HL-60/S4 treated with retinoic acid at 250 ng/mL for 4 days and 3 days (cell line): Measurements from ENCODE around the gene HSPA14.
"Not testable (repeated sequence)": the region's sequence is repeated elsewhere in the genome, so short reads cannot be mapped to it uniquely, and the experiment has no call there.

ENCODE experiments used
- in situ Hi-C: fragments of 300-500 bp; cut with MboI; formaldehyde crosslinking; loops from 2 replicates; pipeline ENCODE4 v1.7.0; 2022; ENCODE audit warnings: low sequenced_read_pairs

The HSPA14 gene

DNA sequence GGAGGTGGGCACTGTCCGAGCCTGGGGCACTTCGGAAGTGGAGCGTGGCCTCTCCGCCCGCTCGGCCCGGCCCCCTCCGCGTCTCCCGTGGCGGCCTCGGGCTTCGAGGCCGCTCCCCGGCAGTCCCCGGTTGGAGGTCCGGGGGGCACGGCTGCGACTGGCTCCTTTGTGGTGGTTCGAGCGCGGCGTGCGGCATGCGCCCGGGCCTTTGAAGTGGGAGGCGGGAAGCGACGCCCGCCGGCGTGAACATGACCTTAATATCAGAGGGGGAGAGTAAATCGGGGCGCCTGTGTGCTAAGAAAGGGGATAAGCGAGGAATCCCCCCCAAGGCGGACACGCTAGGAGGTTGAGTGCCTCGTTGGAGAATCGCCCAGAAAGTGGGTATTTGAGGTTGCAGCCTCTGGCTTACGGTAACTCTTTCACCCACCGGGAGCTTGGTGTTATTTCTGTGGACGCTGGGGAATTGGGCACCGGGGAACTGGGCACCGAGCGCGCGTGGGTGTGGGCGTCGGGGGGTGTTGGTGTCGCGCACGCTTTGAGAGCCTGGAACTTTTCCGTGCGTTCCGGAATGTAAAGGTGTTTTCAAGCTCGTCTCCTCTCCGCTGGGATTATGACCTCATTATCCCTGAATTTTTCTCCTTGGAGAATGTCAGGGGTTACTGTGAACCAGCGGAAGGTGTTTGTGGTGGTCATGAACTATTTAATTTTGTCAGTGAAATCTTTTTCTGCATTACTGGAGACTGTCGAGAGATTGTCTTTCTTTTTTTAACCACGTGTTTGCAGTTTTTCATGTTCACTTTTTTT is 41.2 kb downstream of the HSPA14 start:
- in situ Hi-C loops = no loop called here

DNA sequence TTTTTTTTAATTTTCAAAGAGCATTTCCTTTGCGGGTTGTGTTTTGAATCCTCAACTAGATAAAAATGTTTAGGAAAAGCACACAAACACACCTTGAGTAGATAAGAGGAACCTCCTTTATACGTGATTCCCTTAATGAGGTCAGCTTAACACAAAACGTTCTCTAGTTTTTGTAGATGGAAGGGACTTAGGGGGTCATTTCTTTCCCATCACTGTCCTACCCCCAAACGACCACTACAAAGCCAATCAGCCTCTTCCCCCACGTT is 41.8 kb downstream of the HSPA14 start:
- in situ Hi-C loops = no loop called here

DNA sequence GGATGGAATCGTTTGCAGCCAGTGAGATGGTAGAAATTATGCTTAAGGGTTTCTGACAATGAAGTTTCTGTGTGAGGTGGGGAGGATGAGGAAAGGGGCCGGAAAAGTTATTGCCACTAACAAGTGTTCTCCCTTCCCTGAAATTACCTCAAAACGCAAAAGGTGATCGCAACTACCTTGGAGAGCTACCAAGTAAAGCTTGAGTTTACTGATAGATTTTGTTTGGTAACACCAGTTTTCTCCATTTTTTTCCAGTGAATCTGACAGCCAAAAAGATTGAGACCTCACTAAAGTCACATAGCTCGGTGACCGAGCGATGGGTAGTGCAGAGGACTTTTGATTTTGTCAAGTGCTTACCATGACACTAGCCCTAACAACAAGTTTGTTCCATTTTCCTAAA is 42.1 kb downstream of the HSPA14 start:
- in situ Hi-C loops = no loop called here

DNA sequence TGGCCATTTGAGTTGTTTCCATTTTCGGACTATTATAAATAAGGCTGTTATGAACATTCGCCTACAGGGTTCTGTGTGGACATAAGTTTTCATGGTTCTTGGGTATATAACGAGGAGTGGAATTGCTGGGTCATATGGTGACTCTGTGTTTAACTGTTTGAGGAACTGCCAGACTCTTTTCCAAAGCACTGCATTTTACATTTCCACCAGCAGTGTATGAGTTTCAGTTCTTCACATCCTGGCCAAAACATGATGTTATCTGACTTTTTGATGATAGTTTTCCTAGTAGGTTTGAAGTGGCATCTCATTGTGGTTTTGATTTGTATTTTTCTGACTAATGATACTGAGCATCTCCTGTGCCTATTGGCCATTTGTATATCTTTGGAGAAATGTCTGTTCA is 46.0 kb downstream of the HSPA14 start:
- in situ Hi-C loops = no loop called here

DNA sequence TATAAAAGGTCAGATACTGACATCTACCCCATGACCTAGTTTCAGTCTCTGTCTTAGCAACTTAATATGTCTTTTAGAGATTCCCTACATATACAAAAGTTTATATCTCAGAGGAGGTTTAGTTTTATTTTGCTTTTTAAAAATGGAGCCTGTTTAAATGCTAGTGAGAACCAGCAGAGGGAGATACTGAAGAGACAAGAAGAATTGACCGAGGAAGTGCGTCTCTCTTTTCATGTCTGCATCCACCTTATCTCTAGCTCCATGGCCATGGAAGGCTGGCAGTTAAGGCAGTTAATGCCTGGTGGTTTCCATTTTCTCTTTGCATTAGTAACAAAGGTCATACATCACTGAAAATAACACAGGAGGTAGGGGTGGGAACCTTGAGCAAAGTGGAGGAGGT is 51.2 kb downstream of the HSPA14 start:
- in situ Hi-C loops = no loop called here

DNA sequence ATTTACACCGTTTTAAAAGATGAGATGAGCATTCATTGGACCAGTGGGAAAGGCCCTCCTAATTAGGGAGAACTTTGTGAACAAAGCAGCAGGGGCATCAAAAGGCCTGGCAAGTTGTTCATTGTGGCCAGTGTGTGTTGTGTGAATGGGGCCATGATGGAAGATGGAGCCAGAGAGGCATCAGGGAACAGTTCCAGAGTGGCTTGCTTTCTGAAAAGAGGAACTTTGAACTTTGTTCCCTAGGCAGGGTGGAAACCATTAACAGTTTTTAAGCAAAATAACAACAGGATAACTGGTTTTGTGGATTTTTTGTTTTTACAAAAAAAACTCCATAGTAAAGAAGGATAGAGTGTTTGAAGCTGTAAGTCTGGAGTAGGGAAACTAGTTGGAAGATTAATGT is 53.0 kb downstream of the HSPA14 start:
- in situ Hi-C loops = no loop called here

DNA sequence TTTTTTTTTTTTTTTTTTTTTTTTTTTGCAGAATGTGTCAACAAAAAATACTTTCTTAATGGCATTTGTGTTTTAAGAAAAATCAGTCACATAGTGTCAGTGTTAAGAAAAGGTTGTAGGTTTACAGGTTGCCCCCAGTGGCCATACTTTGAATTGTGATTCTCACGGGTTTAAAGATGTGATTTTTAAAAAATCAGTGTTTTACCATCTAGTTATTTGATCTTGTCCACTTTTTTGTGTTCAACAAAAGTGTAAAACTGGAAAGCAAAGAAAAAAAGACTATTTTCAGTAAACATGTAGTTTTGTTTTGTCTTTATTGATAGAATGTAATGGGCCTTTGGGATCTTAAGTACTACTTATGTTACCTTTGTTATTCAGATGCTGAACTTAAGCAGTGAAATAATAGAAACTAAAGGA is 66.2 kb downstream of the HSPA14 start:
- in situ Hi-C loops = no loop called here

DNA sequence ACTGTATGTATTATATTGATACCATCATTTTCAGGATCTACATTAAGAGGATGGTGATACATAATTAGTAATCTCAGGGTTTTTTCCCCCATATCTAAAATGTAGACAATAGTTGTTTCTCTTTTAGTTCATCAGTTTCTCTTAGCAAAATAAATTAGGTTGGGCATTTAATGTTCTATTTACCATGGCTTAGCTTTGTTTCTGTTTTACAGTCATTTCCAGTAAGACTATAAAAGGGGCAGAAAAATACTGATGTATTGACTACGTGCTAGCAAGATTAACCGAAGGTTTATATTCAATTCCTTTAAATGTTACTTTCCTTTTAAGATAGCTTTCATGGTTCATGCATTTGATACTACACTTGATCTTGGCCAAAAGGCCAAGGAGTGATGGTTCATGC is 66.8 kb downstream of the HSPA14 start:
- in situ Hi-C loops = no loop called here

DNA sequence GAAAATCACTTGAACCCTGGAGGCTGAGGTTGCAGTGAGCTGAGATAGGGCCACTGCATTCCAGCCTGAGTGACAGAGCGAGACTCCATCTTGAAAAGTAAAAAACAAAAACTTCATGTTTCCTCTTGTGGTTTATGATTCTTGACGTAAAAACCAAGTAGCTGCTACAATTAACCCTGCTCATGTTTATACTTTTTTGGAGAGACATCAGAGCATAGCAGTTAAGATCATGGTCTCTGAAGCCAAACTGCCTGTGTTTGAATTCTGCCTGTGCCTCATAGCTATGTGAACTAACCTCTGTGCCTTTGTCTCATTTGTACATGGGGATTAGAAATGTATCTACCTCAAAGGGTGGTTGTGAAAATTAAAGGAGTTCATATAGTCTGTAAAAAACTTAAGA is 67.8 kb downstream of the HSPA14 start:
- in situ Hi-C loops = no loop called here

DNA sequence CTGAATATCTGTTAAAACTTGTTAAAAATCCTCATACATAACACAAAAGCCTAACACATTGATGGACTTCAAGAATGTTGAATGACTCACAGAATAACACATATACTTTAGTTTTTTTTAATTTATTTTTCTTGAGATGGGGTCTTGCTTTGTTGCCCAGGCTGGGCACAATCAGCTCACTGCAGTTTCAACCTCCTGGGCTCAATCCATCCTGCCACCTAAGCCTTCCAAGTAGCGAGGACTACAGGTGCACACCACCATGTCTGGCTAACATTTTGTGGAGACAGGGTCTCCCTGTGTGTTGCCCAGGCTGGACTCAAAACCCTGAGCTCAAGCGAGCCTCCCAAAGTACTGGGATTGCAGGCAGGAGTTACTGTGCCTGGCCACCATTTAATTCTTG is 68.7 kb downstream of the HSPA14 start:
- in situ Hi-C loops = no loop called here

DNA sequence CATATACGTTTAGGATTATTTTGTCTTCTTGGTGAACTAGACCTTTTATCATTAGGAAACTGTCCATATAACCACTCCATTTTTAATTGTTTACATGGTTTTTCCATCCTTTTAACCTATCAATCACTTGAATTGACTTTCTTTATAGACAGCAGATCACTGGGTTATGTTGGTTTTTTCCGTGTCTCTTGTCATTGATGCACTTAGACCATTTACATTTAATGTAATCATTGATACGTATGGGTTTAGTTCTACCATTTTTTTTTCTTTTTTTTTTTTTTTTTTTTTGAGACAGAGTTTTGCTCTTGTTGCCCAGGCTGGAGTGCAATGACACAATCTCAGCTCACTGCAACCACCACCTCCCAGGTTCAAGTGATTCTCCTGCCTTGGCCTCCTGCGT is 69.5 kb downstream of the HSPA14 start:
- in situ Hi-C loops = not testable (repeated sequence)

DNA sequence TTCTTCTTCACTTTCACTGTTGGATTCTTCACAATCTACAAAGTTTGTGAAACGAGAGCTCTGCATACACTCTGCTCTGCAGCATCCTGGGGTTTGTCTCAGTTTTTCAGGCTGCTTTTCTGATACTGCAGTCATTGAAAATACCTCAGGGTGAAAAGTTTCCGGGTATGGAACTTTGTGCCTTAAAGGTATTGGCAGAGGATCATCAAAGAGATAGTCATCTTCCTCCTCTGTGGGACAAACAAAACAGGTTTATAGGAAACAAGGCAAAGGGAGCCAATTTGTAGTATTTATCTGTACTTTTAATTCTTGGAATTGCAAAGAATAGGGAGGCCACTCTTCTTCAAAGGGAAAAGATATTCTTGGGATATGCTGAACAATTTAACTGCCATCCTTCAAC is 71.0 kb downstream of the HSPA14 start:
- in situ Hi-C loops = no loop called here

DNA sequence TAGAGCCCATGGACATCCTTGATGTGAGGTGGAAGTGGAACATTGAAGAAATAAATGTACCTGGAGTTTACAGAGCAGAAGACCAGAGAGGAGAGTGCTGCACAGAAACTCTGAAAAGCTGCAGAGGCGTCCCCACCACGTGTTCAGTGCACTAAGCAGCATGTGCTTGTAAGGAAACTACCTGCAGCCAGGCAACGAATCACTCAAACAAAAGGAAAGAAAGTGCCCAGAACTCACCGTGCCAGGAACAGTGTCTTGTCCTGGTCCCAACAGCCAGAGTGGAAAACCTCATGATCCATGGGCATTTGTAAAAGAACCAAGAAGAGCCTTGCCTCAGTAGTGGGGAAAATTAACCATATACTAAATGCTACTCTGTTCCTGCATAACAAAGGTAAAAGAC is 72.8 kb downstream of the HSPA14 start:
- in situ Hi-C loops = no loop called here

DNA sequence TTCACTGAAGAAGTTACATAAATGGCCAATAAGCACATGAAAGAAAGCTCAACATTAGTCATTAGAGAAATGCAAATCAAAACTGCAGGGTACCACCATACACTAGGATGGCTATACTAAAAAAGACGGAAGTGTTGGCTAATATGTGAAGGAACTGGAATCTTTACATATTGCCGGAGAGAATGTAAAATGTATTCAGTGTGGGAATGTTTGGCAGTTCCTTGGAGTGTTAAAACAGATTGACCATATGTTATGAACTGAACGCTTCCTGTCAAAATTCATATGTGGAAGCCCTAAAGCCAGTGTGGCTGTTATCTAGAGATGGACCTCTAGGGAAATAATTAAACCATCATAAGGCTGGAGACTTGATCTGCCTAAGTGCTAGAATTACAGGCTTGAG is 73.7 kb downstream of the HSPA14 start:
- in situ Hi-C loops = no loop called here

DNA sequence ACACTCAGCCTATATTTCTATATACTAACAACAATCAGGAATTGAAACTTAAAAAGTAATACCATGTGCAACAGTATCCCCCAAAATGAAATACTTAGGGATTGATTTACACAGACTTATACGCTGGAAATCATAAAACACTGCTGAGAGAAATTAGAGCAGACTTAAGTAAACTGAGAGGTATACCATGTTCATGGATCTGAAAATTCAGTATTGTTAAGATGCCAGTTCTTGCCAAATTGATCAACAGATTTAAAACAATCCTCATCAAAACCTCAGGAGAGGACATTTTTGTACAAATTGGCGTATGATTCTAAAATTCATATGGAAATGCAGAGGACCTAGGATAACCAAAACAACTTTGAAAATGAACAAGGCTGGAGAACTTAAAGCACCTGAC is 78.5 kb downstream of the HSPA14 start:
- in situ Hi-C loops = no loop called here

DNA sequence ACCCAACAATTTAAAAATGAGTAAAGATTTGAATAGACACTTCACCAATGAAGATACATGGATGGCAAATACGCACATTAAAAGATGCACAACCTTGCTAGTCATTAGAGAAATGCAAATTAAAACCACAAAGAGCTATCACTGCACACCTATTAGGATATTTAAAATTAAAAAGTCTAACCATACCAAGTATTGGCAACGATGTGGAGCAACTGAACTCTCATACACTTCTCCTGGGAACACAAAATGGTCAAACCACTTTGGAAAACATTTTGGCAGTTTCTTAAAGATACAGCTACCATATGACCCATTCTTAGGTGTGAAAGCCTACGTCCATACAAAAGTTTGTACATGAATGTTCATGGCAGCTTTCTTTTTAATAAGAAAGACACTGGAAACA is 79.7 kb downstream of the HSPA14 start:
- in situ Hi-C loops = no loop called here

DNA sequence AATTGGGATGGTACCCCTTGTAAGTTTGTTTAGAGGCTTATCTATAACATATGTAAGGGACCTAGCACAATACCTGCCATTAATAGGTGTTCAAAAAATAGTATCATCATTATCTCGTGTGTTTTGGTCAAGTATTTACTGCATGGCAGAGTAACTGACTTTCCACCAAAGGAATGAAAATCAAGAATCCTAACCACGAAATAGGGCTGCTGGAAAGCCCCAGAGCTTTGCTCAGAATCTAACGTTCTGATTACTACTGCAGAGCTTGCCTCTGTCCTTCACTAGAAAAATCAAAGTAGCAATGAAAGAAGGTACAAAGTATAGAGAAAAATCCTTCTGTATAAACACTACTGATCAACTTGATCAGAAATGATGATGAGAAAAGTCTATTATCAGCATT is 80.9 kb downstream of the HSPA14 start:
- in situ Hi-C loops = no loop called here
